ENCODE results near the gene ZBTB25.

ZBTB25 gene

DNA sequence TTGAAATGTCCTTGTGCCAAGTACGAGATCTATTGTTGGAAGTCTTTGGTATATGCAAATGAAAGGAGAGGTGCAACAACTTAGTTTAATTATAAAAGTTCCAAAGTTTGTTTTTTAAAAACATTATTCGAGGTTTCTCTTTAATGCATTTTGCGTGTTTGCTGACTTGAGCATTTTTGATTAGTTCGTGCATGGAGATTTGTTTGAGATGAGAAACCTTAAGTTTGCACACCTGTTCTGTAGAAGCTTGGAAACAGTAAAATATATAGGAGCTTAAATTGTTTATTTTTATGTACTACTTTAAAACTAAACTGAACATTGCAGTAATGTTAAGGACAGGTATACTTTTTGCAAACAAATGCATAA lies 39.2 kb upstream of the ZBTB25 start:
- peaks cover 21% of the 10 kb centered on the region for H3K4me1 Mint-ChIP-seq
- no peak overlapping the region for H3K4me3 Mint-ChIP-seq
- H3K36me3 Mint-ChIP-seq (ENCODE audit: low read depth), result peaks cover 19% of the 10 kb centered on the region
- H3K27me3 Mint-ChIP-seq (ENCODE audit: low read depth, poor library complexity), result peaks cover 9% of the 10 kb centered on the region
- DNase-seq, result no peak
- H3K27ac Mint-ChIP-seq, result no peak overlapping the region
- TF ChIP-seq, protein P1, sequence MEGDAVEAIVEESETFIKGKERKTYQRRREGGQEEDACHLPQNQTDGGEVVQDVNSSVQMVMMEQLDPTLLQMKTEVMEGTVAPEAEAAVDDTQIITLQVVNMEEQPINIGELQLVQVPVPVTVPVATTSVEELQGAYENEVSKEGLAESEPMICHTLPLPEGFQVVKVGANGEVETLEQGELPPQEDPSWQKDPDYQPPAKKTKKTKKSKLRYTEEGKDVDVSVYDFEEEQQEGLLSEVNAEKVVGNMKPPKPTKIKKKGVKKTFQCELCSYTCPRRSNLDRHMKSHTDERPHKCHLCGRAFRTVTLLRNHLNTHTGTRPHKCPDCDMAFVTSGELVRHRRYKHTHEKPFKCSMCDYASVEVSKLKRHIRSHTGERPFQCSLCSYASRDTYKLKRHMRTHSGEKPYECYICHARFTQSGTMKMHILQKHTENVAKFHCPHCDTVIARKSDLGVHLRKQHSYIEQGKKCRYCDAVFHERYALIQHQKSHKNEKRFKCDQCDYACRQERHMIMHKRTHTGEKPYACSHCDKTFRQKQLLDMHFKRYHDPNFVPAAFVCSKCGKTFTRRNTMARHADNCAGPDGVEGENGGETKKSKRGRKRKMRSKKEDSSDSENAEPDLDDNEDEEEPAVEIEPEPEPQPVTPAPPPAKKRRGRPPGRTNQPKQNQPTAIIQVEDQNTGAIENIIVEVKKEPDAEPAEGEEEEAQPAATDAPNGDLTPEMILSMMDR (IDR thresholded peaks at IDR 0.05), result no peak
- H3K9me3 Mint-ChIP-seq, result peaks cover 37% of the 10 kb centered on the region

DNA sequence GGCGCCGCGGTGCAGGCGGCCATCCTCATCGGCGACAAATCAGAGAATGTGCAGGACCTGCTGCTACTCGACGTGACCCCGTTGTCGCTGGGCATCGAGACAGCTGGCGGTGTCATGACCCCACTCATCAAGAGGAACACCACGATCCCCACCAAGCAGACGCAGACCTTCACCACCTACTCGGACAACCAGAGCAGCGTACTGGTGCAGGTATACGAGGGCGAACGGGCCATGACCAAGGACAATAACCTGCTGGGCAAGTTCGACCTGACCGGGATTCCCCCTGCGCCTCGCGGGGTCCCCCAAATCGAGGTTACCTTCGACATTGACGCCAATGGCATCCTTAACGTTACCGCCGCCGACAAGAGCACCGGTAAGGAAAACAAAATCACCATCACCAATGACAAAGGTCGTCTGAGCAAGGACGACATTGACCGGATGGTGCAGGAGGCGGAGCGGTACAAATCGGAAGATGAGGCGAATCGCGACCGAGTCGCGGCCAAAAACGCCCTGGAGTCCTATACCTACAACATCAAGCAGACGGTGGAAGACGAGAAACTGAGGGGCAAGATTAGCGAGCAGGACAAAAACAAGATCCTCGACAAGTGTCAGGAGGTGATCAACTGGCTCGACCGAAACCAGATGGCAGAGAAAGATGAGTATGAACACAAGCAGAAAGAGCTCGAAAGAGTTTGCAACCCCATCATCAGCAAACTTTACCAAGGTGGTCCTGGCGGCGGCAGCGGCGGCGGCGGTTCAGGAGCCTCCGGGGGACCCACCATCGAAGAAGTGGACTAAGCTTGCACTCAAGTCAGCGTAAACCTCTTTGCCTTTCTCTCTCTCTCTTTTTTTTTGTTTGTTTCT lies 38.6 kb upstream of the ZBTB25 start:
- DNase-seq, result no peak
- TF ChIP-seq, protein P1 (IDR thresholded peaks at IDR 0.05), result no peak
- H3K4me3 Mint-ChIP-seq, result no peak overlapping the region
- H3K9me3 Mint-ChIP-seq, result peaks cover 37% of the 10 kb centered on the region
- H3K4me1 Mint-ChIP-seq, result peaks cover 21% of the 10 kb centered on the region
- H3K36me3 Mint-ChIP-seq (ENCODE audit: low read depth), result peaks cover 19% of the 10 kb centered on the region
- peaks cover 6% of the 10 kb centered on the region for H3K27me3 Mint-ChIP-seq (ENCODE audit: low read depth, poor library complexity)
- H3K27ac Mint-ChIP-seq, result peak overlapping the region; percentile 8

DNA sequence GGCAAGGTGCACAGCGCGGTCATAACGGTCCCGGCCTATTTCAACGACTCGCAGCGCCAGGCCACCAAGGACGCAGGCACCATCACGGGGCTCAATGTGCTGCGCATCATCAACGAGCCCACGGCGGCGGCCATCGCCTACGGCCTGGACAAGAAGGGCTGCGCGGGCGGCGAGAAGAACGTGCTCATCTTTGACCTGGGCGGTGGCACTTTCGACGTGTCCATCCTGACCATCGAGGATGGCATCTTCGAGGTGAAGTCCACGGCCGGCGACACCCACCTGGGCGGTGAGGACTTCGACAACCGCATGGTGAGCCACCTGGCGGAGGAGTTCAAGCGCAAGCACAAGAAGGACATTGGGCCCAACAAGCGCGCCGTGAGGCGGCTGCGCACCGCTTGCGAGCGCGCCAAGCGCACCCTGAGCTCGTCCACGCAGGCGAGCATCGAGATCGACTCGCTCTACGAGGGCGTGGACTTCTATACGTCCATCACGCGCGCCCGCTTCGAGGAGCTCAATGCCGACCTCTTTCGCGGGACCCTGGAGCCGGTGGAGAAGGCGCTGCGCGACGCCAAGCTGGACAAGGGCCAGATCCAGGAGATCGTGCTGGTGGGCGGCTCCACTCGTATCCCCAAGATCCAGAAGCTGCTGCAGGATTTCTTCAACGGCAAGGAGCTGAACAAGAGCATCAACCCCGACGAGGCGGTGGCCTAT lies 37.8 kb upstream of the ZBTB25 start:
- Mint-ChIP-seq H3K9me3 (peaks cover 37% of the 10 kb centered on the region), H3K27ac (no peak overlapping the region), H3K4me1 (peaks cover 21% of the 10 kb centered on the region), H3K36me3 (ENCODE audit: low read depth) (peaks cover 19% of the 10 kb centered on the region), H3K27me3 (ENCODE audit: low read depth, poor library complexity) (peaks cover 6% of the 10 kb centered on the region), H3K4me3 (no peak overlapping the region)
- TF ChIP-seq, protein P1 (IDR thresholded peaks at IDR 0.05), result no peak
- DNase-seq, result no peak

DNA sequence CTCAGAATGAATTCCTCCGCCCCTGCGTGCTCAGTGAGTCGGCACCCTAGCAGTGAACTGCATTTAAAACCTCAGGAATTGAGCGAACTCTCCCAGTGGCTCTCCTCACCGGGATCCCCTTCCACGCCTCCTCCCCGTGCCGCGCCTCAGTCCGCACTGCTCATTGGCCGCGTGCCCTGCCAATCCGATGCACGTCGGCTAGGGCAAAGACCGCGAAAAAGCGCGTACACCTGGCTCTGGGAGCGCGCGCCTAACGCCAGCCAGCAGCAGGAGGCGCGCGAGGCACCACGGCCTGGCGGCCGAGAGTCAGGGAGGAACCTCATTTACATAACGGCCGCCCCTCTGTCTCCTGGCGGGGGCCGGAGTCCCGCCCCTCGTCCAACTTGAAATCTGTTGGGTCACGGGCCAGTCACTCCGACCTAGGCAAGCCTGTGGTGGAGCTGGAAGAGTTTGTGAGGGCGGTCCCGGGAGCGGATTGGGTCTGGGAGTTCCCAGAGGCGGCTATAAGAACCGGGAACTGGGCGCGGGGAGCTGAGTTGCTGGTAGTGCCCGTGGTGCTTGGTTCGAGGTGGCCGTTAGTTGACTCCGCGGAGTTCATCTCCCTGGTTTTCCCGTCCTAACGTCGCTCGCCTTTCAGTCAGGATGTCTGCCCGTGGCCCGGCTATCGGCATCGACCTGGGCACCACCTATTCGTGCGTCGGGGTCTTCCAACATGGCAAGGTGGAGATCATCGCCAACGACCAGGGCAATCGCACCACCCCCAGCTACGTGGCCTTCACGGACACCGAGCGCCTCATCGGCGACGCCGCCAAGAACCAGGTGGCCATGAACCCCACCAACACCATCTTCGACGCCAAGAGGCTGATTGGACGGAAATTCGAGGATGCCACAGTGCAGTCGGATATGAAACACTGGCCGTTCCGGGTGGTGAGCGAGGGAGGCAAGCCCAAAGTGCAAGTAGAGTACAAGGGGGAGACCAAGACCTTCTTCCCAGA lies 36.9 kb upstream of the ZBTB25 start, which contains the start of gene HSPA2:
TSS of gene HSPA2 (plus strand) at position 534 of the 995 bp plus-strand sequence. CDS start at position 643, 109 bp downstream.
- Mint-ChIP-seq H3K9me3 (peaks cover 37% of the 10 kb centered on the region), H3K4me3 (peak within 1 kb of the TSS; percentile 86), H3K36me3 (ENCODE audit: low read depth) (peaks cover 23% of the 10 kb centered on the region), H3K27ac (peak within 1 kb of the TSS; percentile 94), H3K27me3 (ENCODE audit: low read depth, poor library complexity) (peaks cover 6% of the 10 kb centered on the region), H3K4me1 (peaks cover 21% of the 10 kb centered on the region)
- TF ChIP-seq, protein P1 (IDR thresholded peaks at IDR 0.05), result peak; percentile 33
- DNase-seq, result peak; percentile 94

DNA sequence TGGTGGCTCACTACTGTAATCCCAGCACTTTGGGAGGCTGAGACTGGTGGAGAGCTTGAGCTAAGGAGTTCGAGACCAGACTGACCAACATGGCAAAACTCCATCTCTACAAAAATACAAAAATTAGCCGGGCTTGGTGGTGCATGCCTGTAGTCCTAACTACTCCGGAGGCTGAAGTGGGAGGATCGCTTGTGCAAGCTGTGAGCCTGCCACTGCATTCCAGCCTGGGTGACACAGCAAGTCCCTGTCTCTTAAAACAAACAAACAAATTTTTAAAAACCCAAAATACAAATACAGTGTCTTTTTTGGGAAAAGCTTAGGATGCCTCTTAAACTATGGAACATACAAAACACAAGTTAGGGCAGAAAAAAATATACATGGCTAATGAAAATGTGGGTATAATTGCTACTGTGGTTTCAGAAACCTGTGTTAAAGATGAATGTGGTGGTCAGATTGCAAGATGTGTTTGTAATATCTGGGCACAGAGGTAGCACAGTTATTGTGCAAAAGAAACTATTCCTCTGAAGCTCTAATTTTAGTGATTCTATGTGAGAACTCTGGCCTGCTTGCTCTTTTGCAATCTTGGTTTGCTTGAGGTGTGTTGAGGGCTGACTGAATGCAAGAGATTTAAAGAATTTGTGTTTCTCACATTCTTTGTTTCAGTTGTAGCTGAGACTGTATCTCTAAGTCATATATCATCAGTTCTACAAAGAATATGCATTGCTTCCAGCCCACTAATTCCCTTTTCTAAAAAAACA lies 33.0 kb upstream of the ZBTB25 start:
- H3K4me3 Mint-ChIP-seq, result no peak overlapping the region
- H3K27ac Mint-ChIP-seq, result peak overlapping the region; percentile 48
- H3K27me3 Mint-ChIP-seq (ENCODE audit: low read depth, poor library complexity), result peaks cover 6% of the 10 kb centered on the region
- H3K36me3 Mint-ChIP-seq (ENCODE audit: low read depth), result peaks cover 15% of the 10 kb centered on the region
- H3K9me3 Mint-ChIP-seq, result peaks cover 21% of the 10 kb centered on the region
- peaks cover 5% of the 10 kb centered on the region for H3K4me1 Mint-ChIP-seq
- TF ChIP-seq, protein P1 (IDR thresholded peaks at IDR 0.05), result no peak
- no peak for DNase-seq
